Mucosa of gallbladder (tissue), 1 donor: Measurements from ENCODE around the gene ATF5. TPM values are rescaled to one million over a fixed set of nuclear protein-coding genes. Genes with fewer than 3 reads are reported as not detected.

Experiments
- DNase-seq: peaks from one replicate; pipeline ENCODE4 v3.0.0-alpha.2; 2020; ENCODE audit warnings: low spot score
- total RNA-seq: library from RNA; stranded (reverse); gene quantifications from one replicate; pipeline ENCODE4 v1.2.1, GENCODE V29; 2021
- donor health status: DM: no; HTN: no; CAD: no.

The ATF5 gene
- total RNA-seq, 1 donor from 2014 or later, result 20.2 TPM

DNA sequence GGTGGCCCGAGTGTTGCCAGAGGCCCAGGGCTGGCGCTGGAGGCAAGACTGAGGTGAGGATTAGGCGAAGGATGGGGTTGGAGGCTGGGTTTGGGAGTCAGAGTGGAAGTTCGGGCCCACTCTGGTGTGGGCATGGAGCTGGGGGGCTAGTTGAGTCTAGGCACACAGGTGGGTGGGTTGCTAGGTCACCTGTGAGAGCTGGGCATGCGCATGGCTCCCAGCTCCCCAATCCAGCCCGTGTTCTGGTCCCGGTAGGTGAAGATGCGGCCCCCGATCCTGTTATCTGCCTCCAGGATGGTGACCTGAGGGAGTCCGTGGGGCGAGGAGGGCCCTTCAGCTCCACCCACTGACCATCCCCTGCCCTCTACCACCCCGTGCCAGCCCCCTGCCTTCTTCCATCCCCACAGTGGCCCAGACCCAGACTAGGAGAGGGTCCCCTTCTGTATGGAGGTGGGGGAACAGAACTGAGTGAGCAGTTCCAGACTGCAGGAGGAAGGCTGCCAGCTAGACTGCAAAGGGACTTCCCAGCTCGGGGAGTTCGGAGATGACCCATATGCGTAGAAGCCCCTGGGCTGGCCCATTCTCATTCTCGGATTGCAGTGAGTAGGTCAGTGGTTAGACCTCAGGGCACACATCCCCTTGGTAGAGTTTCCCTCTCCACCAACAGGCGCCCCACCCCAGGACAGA lies 34.0 kb upstream of the ATF5 start:
- no peak for DNase-seq

DNA sequence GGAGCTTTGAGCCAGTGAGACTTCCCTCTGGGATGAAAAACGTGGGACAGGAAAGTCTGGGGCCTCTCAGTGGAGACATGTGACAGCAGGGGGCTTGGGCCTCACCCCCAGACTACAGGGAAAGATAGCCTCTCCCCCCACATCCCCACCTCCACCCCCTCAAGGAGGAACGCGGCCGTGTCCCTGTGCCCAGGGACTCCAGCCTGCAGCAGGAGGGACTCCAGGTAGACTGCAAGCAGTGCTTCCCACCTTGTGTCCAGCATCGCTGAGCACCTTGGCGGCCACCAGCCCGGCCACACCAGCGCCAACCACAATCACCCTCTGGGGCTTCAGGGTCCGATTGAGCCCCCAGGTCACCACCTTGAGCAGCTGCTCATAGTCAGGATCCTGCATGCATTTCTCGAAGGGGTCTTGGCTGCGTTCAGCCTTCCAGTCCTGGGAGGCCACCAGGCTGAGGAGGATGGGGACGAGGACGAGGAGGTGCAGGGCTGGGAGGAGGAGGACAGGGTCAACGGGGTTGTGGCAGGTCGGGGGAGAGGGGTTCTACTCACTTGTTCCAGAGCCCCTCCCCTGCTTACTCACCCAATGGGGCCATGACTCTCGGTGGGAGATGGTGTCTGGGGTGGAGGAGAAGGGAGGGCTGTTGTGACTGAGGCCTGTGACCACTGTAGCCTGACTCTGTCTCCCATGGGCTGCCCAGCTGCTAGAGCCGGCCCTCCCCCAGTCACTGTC lies 33.3 kb upstream of the ATF5 start:
- no peak for DNase-seq

DNA sequence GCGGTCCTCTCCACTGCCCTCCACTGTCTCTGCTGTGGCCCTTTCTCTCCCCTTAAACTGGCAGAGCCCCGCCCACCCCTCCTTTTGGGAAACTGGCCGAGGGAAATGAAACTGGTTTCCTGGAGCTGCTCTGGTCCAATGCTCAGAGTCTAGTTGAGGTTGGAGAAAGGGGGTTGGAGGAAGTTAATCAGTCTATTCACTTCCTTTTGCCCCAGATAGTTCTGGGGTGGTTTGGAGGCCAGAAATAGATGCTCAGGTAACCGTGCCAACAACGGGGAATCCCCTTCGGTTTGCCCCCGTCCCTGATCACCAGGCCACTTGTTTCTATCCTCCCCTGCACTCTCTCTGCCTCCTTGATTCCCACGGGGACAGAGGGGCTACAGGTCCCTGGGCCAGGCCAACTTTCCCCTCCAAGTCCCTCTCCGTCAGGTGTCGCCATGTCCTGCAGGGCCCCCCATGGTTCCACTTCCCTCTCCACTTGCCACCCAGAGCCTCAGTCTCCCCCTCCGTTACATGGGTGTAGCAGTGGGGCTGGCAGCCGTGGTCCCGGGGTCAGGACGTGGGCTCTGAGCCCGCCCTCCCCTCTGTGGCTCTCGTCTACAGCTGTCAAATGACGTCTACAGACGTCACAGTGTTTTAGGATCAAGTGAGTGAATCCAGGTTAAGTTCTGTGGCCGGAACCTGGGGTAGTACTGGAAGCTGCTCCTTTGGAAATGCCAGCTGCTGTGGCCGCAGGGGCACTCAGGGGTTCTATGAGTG lies 32.0 kb upstream of the ATF5 start, which contains the start of gene IL4I1:
Gene IL4I1, minus strand, starts transcription at position 25 of the 759 bp plus-strand sequence. CDS start 727 bp downstream, outside the sequence.
- DNase-seq, result no peak

DNA sequence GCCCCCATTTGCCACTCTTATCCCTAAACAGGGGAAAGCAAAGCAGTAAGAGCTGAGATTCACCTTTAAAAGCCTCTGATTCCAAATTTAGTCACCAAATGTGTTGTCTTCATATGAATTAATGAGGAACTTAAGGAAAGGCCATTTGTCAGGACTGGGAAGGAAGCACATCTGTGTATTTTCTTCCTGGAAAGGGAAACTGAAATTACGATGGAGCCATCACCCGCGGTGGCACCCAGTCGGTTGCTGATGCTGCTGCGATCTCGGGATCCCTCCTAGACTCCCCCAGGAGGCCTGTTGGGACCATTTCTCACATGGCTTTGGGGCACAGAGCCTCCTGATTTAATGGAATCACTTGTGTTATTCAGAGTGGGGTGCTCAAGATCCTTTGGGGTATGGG lies 24.9 kb upstream of the ATF5 start:
- no peak for DNase-seq

DNA sequence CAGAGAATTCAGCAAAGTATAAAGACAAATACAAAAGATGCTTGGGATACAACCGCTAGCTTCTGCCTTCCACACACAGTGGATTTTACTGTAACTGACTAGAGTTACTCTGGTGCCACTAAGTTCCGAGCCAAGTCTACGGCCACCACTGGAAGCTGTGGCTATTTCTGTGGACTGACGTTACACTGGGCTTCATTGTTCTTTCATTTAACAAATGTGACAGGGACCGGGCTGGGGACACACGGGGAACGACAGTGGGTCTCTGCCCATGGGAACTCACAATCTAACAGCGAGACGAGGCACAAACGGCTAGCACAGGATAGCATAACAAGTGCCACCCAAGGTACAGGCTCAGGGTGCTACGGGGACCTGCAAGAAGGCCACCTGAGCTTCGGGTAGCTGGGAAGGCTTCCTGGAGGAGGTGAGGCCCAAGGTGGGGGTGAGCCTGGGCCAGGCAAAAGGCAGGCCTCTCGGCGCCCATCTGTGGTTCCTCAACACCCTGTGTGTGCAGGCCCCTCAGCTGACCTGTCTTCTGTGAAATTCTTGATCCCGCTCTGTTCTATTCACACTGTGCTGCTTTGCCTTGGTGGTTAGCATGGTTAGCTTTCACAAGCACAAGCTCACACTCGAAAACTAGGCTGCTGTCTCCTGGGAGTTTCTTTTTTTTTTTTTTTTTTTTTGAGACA lies 22.0 kb upstream of the ATF5 start:
- no peak for DNase-seq

DNA sequence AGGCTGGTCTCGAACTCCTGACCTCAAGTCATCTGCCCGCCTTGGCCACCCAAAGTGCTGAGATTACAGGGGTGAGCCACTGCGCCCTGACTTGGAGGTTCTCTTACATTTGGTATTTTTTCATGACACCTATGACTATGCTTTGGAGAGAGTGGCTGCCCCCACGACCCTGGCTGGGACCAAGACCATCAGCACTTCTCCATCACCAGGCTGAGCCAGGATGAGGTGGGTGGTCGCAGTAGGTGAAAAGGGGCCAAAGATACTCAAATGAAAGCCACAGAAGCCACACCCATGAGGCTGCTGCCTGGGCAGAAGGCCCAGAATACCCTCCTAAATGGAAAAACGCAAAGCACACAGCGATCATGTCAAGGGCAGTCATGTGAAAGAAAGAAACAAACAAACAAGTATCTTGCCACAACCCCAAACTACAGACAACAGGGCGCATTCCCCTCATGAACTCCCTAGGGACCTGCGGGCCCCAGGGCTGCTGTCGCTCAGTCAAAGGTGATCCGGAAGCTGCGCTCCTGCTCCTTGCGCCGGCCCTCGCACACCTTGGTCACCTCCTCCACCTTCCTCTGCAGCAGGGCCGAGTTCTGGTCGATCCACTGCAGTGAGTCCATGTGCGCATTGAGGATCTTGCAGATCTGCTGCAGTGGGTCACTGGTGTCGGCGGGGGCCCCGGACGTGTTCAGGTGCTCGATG lies 21.1 kb upstream of the ATF5 start:
- no peak for DNase-seq

DNA sequence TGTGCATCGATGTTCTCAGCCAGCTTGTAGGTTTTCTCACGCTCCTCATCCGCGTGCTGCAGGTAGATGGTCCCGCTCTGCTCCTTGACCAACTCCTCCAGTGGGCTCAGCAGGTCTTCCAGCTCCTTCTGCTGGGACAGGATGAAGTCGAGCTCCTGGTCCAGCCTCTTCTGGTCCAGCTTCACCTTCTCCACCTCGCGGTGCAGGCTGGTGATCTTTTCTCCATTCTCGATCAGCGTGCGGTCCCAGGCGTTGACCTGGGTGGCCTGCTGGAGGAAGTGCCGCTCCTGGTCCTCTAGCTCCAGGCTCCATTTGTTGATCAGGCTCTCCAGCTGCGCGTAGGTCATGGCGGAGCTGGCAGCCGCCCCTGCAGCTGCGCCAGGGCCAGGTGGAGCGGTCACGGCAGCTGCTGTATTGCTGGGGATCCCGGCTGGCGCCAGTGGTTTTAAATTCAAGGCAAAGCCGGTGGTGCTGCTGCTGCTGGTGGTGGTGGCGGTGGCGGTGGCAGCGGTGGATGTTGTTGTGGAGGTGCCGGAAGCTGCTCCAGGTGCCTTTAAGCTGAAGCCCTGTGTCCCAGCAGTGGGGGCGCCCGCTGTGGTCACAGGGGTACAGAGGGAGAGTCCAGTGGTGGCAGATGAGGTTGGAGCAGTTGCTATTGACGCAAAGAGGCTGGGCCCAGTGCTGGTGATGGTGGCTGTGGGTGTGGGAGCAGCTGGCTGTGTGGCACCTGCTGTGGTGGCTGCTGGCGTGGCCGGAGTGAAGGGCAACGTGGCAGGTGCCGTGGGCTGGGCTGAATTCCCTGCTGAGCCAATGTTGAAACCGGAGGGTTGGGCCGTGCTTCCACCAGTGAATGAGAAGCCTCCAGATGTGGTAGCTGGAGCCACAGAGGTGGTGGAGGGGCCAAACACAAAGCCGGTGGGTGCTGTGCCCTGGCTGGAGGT lies 20.3 kb upstream of the ATF5 start:
- no peak for DNase-seq

DNA sequence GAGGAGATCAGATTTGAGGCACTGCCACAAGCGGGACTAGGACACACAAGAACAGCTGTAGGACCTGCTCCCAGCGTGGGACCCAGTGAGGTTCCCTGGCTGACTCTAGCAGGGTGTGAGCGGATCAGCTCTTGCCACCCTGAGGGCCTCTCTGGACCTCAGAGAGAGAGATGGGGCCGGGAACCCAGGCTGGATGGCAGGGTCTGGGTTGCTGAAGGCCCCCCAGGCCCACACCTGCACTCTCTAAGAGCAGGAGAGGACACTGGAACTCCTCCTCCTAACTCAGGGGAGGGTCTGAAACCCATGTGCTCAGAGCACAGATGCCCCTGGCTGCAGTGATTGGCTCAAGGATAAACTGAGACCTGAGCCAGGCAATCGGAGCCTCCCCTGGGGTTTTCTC lies 18.8 kb upstream of the ATF5 start:
- no peak for DNase-seq

DNA sequence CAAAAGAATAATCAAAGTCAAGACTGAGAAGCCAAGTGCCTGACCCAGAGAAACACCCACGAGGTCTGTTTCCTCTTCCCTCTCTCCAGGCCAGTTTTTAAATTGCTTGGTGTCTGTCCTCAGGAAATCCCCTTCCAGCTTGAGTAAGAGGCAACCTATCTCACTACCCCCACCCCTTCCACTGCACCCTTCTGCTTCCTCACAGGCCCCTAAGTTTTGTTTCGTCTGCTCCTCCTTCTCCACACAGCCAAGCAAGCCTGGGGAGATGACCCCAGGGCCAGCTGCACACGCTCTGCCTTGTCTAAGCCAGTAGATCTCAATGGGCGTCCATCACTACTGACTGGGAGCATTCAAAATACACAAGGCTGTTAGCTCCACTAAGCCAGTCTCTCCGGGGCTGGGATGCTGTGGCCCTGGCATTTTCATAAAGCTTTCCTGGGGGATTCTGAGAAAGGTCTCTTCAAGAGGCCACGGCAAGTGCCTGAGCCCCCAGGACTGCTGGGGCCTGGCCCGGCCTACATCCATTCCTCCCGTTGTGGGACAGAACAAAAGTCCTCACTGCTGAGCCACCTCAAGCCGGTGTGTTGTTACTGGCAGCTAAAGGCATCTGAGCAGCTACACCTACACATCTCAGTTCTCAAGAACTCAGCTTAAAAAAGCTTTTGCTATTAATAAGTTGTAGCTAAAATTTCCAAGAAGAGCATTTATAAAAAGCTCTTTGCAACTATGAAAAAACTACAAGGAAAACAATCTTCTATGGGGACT lies 17.4 kb upstream of the ATF5 start:
- no peak for DNase-seq

DNA sequence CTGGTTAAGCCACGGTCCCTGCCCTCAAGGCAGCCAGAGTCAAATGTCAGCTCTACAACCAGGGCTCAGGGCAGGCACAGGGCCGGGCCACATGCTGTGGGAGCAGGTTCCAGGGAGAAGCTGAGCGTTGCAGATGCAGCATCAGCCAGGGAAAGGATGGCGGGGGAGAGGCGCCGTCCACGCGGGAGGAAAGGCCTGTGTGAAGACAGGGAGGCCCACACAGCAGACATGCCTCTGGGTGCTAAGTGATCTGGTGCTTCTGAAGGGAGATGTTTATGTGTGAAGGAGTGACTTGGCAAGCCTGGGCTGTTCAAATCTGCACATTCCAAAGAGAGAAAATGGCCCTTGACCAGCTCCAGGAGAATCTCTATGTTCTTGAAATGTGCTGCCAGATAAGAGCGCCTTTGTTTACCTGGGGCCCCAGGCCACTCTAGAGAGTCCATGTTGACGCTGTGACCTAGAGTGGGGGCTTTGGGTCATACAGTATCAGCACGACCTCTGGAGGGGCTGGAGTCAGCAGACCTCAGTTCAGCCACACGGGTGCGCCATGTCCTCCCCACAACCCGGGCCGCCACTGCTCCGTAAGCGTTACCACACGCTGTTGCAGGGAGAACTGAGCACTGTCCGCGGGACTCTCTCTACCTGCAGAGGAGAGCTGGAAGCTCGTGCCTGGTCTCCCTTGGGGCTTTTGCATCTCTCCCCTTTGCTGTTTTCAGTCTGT lies 15.9 kb upstream of the ATF5 start:
- no peak for DNase-seq

DNA sequence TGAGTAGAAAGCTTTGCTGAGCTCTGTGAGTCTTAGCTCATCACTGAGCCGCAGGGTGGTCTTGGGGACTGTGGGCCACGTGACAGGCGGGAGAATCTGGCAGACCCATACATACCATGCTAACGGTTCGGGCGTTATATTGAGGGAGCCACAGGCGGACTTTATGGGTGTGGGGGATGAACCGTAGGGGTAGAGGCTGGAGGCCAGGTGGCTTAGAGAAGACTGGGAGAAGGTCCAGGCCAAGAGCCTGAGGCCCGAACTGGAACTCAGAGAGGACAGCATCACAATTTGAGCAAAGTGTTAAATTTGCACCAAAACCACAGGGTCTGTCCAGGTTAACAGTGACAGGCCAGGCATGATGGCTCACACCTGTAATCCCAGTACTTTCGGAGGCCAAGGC lies 15.3 kb upstream of the ATF5 start:
- DNase-seq, result no peak

DNA sequence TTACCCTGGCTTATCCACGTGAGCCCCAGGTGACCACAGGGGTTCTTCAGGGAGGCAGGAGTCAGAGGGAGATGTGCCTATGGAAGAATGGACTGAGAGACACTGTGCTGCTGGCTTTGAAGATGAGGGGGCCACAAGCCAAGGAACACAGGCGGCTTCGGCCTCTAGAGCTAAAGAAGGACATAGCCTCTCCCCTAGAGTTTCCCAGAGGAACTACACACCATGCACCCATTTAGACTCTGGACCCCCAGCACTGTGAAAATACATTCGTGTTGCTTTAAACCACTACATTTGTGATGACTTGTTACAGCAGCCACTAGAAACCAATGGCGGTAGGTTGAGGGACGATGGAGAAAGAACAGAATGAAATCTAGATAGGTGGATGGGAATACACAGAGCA lies 13.7 kb upstream of the ATF5 start:
- no peak for DNase-seq

DNA sequence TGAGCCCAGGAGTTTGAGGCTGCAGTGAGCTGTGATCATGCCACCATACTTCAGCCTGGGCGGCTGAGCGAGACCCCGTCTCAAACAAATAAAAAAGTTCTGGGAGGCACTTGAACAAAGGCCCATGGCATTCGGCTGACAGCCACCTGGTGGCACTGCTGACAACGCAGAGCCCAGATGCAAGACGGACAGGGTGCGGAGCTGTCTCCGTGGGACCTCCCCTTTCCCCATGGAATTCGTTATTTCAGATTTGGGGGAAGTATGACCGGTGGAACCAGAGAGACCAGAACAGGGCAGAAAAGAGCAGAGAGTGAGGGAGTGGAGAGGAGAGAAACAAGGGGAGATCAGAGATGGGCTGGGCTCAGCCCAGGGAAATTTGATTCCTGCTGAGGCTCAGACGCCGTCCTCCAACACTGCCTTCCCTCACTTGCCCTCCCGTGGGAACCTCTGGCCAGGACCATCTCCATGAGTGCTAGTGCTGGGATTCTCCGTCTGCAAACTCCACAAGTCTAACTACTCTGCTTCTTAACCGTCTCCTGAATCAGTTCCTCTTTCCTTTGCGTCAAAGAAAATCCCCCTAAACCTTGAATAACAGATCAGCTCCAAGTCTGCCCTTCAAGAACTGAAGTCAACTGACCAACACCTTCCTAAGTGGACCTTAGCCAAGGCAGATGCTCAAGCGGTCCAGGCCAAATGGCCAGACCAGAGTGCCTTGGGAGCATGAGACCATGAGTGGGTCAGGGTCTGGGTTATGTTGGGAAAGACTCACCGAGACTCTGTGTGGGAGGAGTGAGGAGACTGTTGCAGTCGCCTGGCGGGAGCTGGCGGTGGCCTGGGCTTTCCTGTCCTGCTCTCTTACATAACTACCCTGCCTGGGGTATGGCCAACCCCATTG lies 11.9 kb upstream of the ATF5 start:
- no peak for DNase-seq

DNA sequence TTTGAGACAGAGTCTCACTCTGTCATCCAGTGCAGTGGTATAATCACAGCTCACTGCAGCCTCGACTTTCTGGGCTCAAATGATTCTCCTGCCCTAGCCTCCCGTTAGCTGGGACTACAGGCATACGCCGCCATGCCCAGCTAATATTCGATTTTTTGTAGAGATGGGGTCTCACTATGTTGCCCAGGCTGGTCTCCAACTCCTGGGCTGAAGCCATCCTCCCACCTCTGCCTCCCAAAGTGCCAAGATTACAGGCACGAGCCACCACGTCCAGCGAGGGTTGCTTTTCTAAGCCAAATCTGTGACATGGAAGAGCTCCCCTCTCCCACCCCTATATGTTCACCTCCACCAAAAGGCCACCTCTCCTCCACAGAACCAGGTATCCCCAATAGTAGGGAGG lies 10.9 kb upstream of the ATF5 start:
- DNase-seq, result no peak

DNA sequence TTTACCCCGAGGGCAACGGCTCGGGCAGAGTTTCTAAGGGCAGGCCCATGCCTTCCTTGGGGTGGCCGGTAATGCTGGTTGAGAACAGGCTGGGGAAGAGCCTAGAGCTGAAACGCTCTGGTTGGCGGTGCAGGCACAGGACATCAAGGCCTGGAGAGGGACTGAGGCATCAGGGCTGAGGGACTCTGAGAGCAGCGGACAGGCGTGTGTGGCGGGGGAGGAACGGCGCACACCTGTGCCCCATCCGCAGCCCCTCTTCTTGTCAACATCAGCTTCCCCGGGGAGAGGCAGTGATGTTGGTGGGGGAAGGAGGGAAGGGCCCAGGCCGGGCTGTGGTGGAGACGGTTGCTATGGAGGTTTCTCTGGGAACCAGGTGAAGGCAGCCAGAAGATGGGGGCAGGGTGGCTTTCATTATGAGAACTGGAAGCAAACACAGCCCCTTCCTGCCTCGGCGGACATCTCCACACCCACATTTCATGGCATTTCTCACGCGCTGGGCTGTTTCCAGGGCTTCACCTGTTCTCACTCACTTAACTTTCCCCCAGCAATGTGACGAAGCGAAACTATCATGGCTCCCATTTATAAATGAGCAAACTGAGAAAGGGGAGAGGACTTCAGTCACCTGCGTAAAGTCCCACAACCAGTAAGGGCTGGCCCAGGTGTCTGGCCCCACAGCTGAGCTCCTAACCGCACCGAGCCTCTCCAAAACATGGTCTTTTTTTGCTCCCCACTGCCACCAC lies 8.2 kb upstream of the ATF5 start:
- DNase-seq, result no peak

DNA sequence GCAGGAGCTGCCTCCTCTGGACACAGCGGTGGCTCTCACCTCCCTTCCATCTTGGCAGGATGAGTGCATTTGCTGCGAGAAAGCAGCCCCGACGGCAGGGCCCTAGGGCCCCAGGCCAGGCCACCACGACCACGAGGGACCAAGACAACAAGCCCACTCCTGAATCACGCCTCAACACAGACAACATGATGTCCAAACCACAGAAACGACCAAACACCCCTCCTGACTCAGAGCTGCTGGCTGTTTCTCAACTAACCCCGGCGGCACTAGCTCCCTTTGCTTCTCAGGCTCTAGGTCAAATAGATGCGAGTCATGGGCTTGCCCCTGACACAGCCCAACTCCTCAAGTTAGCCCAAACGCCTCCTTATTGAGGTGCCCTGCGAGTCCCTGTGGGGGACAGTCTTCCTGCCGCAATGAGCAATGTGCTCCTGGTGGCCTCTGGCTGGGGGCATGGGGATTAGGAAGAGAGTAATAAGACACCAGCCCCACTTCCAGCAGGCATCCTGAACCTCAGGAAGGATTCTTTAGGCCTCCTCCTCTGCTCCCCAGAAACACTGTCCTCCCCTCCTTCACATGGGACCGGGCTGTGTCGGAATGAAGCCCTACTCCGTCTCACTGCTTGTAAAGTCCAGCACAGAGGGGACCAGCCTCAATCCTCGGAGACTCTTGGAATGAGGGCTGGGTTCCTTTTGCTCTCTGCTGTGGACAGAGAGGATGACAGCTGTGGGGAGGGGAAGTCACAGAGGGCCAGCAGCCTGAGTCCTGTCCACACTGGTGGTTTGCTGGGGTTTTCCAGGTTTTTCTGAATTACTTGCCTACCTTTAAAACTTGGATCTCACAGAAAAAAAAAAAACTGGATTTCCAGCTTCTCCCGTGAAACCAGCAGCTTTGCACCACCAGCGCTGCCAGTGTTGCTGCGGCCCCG lies 6.9 kb upstream of the ATF5 start:
- DNase-seq, result no peak
